ENCODE data around the gene ACO1.

Gene ACO1

DNA sequence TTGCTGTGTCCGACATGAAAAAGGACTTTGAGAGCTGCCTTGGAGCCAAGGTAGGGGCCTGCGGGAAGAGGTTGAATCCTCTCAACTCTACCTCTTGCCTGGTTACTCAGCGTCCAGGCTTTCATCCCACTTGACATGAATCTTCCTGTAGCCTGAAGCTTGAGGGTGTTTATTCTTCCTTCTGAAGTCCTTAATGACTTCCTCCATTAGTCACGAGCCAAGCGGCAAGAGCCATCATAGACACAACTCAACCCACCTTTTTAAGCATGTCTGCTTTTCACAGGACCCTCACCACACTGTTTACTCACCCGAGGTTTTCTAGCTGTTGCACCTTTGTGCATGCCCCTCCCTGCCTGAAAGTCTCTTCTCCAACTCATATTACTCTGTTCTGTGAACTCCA is 40.2 kb downstream of the ACO1 start:
- no peak for DNase-seq

DNA sequence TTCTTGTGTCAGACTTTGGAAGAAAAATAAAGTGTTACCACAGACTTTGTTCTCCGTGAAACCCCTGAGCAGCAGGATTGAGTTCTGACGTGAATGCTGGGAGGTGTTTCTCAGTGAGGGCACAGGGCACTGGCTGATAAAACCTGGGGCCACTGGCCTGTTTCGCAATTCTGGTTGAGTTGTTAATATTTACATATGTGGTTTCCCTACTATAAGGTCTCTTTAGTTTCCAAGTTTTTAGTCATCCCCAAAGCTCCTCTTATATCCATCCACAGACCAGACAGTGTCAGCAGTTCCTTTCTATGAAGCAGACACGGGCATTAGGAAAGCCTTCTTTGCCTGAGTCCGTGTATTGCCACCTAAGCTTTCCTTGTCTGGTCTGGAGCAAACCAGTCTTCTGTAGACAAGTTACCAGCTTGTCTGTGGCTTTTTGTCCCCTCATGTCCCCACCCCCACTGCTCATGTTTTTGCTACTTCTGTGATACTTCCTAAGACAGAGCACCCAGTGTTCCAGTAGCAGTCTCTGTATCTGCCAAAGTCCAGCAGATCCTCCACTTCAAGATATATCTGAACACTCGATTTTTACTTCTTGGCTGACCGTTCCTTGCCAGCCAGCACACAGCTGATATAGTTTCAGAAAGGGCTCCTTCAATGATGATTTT is 42.0 kb downstream of the ACO1 start:
- DNase-seq, result no peak

DNA sequence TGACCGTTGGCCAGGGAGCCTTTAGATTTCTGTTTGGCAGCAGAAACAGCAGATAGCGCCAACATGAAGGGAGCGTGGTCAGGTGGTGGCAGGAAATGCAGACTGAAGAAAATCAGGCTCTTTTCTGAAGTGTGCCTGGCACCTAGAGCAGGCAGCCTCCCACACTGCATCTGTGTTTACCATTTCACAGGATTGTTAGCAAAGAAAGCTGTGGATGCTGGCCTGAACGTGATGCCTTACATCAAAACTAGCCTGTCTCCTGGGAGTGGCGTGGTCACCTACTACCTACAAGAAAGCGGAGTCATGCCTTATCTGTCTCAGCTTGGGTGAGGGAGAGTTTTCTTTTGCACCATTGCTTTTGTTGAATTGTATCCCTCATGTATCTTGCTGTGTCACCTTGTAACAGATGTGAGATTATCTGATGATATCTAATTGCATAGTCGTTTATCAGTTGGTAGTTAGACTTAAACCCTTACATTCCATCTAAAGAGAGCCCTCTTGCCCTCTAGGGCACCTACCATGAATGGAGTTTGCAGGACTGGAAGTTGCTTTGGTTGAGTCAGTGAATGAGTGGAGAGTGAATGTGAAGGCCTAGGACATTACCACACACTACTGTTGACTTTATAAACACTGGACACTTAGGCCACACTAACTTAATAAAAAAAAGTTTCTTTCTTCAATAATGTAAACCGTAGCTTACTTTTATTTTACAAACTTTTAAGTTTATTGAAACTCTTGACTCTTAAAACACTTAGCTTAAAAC is 42.8 kb downstream of the ACO1 start:
- no peak for DNase-seq

DNA sequence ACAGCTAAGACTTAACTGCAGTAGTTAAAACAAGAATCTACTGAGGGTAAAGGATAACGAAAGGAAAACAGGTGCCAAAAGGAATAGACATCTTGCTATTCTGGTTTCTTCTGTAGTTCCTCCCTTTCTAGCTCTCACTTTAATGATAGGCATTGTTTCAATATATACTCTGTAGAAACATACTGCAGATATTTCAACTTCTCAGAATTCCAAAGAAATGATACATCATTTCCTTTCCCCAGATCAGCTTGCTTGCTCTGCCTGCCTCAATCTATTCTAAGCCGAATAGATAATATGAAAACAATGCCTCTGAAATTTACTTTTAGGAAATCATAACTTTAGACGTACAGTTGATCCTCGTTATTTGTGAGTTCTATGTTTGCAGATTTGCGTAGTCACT is 46.3 kb downstream of the ACO1 start:
- DNase-seq, result no peak

DNA sequence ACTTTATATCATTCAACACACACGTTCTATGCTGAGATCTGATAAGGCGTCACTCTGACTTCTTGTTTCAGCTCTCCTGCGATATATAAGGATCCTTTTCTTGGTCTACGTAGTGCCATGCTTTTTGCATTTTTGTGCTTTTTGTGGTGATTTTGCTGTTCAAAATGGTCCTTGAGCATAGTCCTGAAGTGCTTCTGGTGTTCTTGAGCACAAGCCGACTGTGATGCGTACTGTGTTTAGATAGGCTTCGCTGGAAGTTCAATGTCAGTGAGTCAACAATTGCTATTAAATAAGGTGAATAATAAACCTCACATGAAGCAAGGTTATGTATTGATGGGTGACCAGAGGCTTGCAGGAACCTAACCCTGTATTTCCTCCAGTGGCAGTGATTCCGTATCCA is 46.8 kb downstream of the ACO1 start:
- no peak for DNase-seq

DNA sequence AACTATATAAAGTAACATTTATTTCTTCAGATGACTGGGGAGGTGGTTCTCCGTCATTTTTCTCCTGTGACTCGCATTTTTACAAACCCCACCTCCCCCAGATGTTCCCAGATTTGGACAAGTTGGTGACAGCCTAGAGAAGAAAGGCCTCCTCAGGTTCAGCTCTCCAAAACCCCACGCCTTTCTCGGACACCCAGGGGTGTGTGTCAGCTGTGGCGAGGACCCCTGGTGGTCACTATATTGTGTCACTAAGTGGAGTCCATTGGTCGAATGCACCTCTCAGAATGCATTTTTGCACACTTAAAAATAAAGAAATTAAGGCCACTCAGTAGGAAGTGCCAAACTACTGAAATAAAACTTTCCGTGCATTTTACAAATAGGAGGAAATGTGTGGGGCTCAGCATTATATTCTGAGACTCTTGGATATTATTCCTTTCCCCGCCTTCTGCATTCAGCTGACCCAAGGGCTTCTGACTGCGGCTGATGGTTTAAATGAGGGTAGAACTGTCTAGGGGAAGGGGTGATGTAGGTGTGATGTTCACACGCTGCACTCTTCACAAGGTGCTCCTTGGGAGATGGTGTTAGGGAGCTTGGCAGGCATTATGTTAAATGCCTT is 47.6 kb downstream of the ACO1 start:
- DNase-seq, result peak; percentile 40

DNA sequence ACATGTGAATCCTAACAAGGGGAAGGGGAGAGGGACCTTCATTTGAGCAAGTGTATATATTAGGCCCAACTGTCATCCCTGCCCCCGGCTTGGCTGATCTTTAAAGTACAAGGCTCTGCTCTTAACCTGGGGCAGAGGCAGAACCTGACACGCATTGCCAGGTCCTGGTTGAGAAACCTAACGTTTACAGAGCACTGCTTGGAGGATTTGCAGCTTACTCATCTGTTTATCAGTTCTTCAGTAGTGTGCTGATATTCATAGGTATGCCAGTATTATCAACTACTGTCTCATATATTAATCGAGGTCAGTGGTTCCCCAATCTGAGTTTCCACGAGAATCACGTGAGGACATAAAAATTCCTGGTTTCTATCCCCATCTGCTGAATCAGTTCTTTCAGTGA is 50.4 kb downstream of the ACO1 start:
- DNase-seq, result no peak

DNA sequence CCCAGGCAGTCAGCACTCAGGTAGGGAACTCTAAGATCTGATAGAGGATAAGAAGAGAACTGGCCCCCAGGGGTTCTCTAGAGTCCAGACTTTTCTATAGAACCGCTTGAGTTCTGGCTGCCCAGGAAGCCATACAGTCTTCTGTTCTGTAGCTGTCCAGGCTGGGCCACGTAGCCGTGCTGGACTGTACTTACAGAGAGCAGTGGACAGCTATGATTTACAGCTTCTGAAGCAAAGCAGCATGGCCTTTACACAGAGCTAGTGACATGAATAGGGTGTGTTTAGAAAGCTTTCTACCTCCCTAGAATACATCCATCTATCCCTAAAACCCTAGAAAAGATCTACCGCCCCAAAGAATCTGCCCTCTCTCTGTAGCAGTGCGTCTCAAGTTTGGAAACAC is 57.2 kb downstream of the ACO1 start:
- no peak for DNase-seq

DNA sequence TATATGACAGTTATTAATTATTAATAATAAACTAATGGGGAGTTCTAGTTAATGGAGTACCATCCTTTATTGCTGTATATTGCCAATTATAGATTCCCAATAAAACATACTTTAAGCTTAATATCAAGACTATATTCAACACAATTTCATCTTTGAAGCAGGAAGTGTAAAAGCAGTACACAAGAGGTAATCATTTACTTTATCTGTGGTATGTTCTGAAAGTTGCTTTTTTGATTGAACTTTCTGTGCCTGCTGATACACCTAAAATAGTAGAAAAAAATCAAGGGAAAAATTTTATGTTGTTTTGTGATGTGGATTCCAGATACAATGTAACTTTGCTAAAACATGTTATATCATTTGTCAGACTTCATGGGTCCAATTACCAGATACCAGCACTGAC is 58.0 kb downstream of the ACO1 start:
- no peak for DNase-seq

DNA sequence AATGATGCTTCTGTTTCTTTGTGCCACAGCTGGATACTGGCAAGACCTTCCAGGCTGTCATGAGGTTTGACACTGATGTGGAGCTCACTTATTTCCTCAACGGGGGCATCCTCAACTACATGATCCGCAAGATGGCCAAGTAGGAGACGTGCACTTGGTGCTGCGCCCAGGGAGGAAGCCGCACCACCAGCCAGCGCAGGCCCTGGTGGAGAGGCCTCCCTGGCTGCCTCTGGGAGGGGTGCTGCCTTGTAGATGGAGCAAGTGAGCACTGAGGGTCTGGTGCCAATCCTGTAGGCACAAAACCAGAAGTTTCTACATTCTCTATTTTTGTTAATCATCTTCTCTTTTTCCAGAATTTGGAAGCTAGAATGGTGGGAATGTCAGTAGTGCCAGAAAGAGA is 65.5 kb downstream of the ACO1 start:
- no peak for DNase-seq

DNA sequence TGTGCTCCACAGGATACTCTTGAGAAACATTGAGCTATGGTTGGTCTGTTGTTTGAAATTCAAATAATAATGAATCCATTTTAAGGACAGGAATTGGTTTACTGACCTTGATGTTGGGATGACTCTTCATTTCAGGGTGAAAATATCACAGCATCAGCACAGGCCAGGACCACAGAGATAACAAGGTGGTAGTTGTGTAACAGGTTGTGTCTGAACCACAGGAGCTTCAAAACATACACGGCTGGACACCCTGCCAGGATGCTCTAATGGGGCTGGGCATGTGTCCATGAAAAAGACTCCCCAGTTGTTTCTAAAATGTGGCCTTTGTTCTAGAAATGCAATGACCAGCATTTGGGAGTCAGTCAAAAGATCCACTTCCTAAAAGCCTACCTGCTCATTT is 69.8 kb downstream of the ACO1 start:
- DNase-seq, result no peak

DNA sequence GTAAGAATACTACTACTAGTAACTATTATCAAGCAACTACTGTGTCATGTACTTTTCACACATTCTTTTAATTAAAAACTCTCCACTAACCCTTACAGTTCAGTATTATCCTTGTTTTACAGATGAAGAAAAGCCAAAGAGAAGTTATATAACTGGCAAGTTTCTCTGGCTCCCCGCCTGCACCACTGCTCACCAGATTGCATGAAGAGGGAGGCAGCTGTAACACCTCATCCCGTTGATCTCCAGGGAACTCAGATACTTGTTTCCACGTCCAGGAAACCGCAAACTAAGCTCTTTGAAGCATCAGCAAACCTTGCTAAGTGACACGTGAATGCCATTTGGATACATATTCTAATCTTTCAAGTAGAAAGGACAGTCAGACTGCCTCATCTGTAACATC is 71.3 kb downstream of the ACO1 start:
- DNase-seq, result no peak

DNA sequence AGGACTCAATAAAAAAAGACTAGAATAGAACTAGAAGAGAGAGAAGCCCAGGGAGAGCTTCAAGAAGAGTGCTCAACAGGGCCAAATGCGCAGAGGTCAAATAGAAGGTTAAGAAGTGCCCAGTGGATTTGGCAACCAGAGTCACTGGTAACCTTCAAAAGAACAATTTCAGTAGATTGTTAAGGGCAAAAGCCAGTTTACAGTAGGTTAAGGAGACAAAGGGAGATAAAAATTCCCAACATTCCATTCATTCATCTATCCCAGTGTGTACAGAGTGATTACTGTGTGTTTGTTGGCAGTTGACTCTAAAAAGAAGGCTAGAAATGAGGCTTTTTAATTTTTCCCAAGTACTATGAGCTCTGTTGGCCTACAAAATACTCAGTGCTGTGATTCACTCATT is 72.1 kb downstream of the ACO1 start:
- no peak for DNase-seq

DNA sequence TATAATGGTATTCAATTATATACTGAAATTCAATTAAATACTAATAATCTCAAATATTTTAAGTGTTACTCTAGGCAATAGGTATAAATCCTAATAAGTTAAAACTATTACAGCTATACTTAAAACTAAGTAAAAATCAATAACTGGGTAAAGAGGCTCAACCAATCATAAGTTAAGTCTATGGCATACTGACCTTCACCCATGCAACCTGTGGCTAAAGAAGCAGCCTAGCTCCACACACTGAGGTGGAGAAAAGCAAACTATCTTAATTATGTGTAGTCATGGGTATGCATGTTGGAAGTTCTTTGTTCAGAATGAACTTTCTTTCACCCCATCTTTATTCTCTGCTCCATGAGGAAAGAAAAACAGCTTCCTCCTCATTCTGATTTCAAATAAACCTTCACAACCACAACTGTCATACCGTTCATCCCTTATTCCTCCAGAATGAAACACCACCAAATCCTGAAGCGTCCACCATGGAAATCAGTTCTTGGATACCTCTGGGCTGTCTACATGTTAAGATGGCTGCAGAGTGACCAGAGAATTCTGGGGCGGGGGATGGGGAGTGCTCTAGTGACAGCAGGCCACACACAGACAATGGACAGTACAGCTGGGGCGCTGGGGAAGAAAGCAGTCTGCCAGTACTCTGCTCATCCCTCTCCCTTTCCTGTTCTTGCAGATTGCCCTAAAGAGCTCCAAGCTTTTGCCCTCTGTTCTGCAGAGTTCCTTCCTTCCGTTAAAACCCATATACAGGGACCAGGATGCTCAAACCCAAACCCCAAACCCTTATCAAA is 79.3 kb downstream of the ACO1 start:
- no peak for DNase-seq

DNA sequence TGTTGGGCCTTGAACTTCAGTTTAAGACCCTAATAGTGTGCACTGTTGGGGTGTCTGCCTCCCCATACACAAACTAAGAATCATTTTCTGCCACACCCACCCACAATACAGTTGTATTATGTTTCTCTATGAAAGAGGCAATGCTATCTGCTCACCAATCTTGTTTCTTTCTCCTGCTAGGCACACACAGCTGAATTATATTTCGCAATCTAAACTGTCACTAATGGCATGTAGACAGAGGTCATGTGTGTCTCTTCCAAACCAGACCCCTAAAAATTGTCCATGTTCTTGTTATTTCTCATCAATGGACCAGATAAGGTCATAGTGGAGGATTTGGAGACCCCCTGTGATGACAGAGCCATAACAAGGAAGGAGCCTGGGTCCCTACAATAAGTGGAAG is 84.3 kb downstream of the ACO1 start:
- DNase-seq, result no peak

DNA sequence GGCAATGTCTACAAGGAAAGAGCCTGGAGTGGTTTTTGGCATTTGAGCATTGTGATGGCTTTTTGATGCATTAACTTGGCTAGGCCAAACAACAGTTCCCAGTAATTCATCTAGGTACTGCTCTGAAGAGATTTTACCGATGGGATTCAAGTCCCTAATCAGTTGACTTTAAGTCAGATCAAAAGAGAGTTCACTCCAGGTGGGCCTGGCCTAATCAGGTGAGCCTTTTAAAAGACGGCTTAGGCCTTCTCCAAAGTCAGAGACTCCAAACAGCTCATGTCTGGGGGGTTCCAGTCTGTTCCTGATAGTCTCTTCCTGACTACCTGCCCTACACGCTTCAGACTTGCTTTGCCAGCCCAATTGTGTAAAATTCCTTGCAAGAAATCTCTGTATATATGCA is 87.9 kb downstream of the ACO1 start:
- DNase-seq, result no peak

DNA sequence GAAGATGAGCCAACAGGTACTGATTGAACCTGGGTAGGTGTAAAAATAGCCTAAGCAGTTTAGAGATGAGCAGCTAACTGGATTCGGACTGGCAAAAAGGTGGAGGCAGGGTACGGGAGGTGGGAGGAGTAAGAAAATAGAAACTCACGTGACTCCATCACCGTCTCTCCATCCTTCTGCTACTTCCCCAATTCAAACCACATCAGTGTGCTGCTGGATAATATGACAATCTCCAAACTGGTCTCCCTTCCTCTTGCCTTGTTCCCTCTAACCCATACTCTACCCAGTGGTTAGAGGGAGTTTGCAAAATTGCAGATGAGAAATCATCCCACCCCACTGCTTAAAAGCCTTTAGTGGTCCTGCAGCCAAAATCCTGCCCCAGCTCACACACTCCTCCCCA is 98.9 kb downstream of the ACO1 start:
- DNase-seq, result no peak

DNA sequence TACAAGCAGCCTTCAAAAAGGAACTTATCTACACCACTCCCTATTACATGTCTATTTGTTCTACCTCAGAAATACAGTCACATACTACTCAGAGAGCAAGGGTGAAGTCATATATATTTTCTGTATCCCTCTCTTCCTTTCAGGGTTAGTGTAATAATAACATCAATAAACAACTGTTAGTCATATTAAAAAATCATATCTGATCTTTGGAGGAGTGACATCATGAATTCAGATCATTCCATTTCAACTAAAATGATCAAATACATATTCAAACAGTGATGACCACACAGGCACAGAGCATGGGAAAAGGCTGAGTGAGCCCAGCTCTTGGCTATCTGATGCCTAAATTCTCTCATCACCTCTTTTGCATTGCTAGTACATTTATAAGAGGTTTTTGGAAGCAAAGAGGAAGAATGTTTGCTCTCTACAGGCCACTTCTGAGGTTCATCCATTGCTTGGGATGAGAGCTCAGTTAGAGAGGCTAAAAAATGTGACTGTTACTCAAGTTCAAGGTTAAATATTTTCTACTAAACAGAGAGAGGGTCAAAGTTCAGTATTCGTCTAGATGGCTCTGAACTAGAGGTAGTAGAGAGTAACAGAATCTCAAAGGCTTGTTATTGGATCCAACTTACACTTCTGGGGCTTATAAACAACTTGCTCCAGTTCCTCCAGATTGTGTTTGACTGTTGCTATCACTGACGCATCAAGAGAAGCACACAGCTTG is 102.6 kb downstream of the ACO1 start:
- no peak for DNase-seq

DNA sequence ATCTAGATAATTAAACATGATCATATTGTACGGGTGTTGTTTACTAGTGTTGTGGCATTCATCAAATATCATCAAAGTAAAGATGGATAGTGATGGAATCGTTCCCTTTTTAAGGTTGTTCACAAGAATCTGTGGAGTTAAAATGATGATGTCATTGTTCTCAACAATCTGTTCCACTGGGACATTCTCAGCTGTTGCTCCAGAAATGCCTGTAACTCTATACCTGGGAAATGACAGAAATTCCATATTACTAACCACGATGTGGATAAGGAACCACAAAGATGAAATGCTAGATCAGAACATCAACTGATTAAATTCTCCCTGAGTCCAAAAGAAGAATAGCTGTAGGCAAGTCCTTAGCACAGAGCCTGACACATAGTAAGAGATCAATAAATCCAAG is 103.5 kb downstream of the ACO1 start:
- DNase-seq, result no peak

DNA sequence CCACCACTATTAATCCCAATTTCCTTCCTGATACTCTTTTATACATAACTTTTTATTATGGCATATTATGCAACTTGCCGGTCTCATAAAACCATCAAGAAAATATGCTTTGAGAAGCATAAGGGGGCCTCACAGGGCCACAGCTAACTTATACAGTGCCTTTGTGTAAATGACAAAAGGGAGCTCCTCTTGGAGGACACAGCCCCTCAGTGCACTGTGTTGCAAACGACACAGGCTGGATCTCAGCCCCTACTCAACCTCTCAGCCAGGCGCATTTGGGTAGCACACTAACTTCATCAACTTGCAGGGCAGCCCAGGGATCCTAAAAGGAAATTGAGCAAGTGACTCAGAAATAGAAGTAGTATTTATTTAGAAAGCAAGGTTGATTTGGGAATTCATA is 106.2 kb downstream of the ACO1 start:
- no peak for DNase-seq

DNA sequence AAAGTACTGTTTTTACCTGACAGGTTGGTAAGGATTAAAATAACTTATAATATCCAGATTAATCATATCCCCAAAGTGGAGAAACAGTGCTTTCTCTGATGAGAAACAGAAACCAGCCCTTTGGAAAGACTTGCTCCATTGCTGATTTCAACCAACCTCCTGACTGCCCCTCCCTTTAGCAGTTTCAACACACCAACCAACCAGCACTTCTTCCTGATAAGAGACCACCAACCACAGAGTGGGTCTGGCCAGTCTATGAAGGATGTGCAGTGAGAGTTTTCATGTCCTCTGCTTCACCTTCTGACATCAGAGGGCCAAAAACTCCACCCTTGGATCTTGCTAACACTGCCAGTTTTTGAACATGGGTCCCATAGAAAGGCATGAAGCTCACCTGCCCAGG is 113.5 kb downstream of the ACO1 start:
- DNase-seq, result no peak

DNA sequence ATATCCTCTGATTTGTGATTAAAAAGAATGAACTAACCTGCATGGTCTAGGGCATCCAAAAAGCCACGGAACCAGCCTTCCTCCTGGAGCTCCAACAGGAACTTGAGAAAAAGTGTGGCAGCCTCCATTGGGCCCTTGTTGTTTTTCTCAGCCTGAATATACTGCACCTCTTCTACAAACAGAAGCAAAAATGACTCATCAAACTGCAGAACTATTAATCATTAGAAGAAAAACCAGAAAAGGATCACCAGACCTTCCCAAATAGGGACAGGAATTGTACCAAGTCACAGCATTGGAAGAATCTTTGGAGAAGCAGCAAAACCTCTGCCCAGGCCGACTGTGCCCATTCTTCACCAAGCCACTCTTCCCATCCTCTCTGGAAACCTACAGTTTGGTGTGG is 116.3 kb downstream of the ACO1 start:
- no peak for DNase-seq

DNA sequence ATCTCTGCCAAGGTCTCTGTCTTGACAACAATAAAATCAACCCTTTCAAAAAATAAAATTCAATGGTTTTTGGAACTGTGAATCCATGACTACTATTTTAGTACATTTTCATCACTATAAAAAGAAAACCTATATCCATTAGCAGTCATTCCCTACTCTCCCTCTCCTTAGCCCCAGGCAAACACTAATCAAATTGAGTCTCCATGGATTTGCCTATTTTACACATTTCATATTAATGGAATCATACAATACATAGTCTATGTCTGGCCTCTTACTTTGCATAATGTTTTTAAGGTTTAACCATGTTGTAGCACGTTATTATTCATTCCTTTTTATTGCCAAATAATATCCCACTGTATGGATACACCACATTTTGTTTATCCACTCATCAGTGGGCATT is 117.4 kb downstream of the ACO1 start:
- DNase-seq, result no peak
